Measurements from ENCODE around the gene ANXA11. TPM values are rescaled to one million over a fixed set of nuclear protein-coding genes. Genes with fewer than 3 reads are reported as not detected.
A peak's percentile ranks its signal among the peaks of the same experiment; 100 is the strongest.
"Not testable (repeated sequence)": the region's sequence is repeated elsewhere in the genome, so short reads cannot be mapped to it uniquely, and the experiment has no call there.

Gene ANXA11
- total RNA-seq, 2 experiments from 2014 or later: 280 to 326 TPM

DNA sequence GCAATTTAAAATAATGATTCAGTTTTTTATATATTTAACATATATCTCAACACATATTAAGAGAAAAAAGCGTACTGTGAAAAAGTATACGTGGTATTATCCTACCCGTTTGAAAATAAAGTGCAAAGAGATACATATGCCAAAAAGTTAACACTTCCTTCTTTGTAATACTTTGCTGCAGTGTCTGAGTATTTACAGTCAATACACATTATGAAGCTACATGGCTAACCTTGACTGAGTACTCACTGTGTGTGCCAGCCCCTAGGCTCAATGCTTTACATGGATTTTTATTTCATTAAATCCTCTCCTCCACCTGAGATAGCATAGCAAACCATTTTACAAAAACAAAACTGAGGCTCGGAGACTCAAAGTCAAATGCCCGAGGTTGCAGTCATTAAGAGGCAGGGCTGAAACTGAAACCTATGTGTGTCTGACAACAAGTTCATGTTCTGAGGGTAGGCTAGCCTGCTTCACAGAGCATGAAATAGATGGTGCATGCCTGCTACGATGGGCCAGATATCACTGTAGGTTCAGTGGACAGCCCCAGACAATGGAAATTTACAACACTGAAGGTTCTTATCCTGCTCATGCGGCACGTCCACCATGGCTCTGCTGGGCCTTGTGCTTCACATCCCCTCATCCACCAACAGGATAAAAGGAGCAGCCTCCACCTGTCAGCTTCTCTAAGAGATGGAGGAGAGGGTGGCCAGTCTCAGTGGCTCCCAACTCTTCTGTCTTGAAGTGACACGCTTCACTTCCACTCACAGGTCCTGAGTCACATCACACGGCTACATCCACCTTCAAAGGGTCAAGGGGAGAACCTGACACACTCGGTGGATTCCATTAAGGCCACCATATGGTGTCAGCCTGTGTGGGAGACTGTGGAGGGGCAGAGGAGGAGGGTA lies 29.2 kb upstream of the ANXA11 start:
- H3K9me3 Mint-ChIP-seq; H3K36me3 Mint-ChIP-seq (ENCODE audit: low read depth); DNase-seq; H3K4me1 Mint-ChIP-seq; H3K27me3 Mint-ChIP-seq; POLR2A ChIA-PET; CTCF ChIA-PET; H3K4me3 Mint-ChIP-seq: not testable (repeated sequence)
- H3K27ac Mint-ChIP-seq: peak overlapping the region; percentile 36

DNA sequence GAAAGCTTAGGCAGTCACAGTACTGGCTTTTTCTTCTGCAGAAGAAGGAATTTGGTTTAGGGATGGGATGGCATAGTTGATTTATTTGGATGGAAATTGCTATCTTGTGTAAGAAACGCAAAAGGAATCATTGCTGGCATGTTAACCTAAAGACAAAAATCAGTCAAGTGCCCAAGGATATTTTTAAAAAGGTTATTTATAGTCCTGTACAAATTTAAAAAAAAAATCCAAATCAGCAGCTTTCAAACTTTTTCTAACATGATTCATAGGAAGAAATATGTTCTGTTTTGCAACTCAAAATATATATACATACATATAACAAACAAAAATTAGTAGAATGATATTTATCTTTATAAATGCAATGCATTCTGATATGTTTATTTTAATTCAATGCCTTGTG lies 28.5 kb upstream of the ANXA11 start:
- H3K9me3 Mint-ChIP-seq: not testable (repeated sequence)

DNA sequence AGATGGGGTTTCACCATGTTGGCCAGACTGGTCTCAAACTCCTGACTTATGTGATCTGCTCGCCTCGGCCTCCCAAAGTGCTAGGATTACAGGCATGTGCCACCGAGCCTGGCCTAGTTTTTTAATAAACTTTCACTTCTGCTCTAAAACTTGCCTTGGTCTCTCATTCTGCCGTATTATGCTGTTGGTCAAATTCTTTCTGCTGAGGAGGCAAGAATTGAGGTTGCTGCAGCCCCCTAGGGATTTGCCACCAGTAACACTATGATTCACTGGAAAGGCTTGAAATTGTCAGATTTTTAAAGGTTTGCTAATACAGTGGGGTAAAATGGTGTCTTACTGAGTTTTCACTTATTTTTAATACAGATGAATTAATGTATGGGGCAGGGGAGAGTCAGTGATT lies 21.4 kb upstream of the ANXA11 start:
- H3K9me3 Mint-ChIP-seq; H3K4me3 Mint-ChIP-seq; POLR2A ChIA-PET; H3K27ac Mint-ChIP-seq; H3K36me3 Mint-ChIP-seq (ENCODE audit: low read depth); H3K4me1 Mint-ChIP-seq; DNase-seq: not testable (repeated sequence)
- CTCF ChIA-PET: interaction anchor here (0.6 kb wide), 1 partner anchor 108 kb away, joined by 3 read pairs; no protein-coding TSS in a partner anchor
- peaks cover 16% of the 10 kb centered on the region for H3K27me3 Mint-ChIP-seq

More for the DNA sequence above, 28.5 kb upstream of the ANXA11 start:
- POLR2A ChIA-PET; H3K27ac Mint-ChIP-seq; CTCF ChIA-PET; H3K36me3 Mint-ChIP-seq (ENCODE audit: low read depth); H3K27me3 Mint-ChIP-seq; H3K4me3 Mint-ChIP-seq; H3K4me1 Mint-ChIP-seq; DNase-seq: not testable (repeated sequence)

DNA sequence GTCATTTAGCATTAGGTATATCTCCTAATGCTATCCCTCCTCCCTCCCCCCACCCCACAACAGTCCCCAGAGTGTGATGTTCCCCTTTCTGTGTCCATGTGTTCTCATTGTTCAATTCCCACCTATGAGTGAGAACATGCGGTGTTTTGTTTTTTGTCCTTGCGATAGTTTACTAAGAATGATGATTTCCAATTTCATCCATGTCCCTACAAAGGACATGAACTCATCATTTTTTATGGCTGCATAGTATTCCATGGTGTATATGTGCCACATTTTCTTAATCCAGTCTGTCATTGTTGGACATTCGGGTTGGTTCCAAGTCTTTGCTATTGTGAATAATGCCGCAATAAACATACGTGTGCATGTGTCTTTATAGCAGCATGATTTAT lies 17.7 kb upstream of the ANXA11 start:
- H3K9me3 Mint-ChIP-seq; POLR2A ChIA-PET; H3K4me3 Mint-ChIP-seq; H3K36me3 Mint-ChIP-seq (ENCODE audit: low read depth); H3K27ac Mint-ChIP-seq; DNase-seq; H3K4me1 Mint-ChIP-seq: not testable (repeated sequence)
- CTCF ChIA-PET: interaction anchor here (0.7 to 3.4 kb wide), 7 partner anchors 23 to 188 kb away, joined by 3 to 47 read pairs (median 4); no protein-coding TSS in a partner anchor
- peaks cover 16% of the 10 kb centered on the region for H3K27me3 Mint-ChIP-seq

DNA sequence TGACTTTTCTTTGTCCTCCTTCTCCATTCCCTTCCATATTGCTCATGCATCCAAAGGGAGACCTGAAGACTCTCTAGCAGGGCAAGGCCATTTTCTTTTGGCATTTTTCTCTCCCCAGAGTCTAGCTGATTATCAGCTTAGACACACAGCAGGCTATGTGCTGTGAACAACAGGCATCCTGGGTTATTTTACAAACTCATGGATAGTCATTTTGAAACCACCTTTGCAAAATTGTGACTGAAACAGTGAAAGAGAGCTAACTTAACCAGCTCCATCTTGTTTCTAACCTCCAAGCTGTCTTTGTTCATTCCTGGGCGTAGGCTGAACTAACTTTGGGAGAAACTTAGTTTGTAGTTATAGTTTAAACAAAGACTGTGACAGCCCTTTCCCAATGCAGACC lies 13.5 kb upstream of the ANXA11 start:
- H3K36me3 Mint-ChIP-seq (ENCODE audit: low read depth); H3K9me3 Mint-ChIP-seq; H3K4me3 Mint-ChIP-seq; H3K4me1 Mint-ChIP-seq; DNase-seq; POLR2A ChIA-PET; H3K27ac Mint-ChIP-seq; H3K27me3 Mint-ChIP-seq: not testable (repeated sequence)
- CTCF ChIA-PET: interaction anchor here (3.0 kb wide), 1 partner anchor 75 kb away, joined by 19 read pairs; no protein-coding TSS in a partner anchor

DNA sequence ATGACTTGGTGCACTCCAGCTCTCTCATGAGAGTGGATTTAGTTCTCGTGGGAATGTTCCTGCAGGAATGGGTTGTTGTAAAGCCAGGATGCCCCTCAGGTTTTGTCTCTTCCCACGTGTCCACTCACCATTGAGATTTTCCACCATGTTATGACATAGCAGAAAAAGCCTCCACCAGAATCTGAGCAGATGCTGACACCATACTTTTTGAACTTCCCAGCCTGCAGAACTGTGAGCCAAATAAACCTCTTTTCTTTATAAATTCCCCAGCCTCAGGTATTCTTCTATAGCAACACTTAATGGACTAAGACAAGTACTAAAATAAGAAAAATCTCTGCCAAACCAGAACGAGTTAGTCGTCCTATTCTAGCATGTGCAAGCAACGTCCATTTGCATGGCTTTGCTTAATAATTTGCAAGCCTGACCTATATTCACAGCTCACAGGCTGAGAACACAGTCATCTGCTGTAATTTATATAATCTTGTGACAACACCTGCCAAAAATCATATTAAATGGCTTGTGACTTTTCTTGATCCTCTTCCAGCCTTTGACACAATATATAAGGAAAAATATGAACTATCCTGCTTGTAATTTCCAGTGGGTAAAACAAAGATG lies 9.1 kb upstream of the ANXA11 start:
- H3K36me3 Mint-ChIP-seq (ENCODE audit: low read depth); H3K4me3 Mint-ChIP-seq; DNase-seq; H3K27me3 Mint-ChIP-seq; H3K27ac Mint-ChIP-seq; H3K9me3 Mint-ChIP-seq; POLR2A ChIA-PET; CTCF ChIA-PET: not testable (repeated sequence)
- peaks cover 20% of the 10 kb centered on the region for H3K4me1 Mint-ChIP-seq

DNA sequence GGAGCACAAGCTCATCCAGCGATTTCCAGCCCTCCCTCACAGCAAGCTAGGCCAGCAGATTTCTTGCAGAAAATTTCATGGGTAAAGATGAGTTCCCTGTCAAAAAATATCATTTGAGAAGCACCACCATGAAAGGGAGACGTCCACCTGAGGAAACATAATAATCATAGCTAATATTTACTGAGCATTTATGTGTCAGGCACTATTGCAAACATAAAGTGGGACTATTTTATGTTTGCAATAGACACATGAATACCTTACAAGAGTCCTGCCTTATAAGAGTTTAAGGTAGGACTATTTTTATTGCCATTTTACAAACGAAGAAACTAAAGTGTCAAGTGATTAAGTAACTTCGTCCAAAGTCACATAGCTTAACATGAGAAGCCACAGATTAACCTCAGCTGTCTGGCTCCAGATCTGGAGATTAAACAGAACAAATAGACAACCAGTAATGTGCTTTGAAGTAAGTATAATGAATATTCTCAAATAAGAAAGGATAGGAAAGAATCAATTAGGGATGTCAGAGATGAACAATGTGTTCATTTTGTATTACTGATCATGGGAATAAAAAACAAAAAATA lies 7.3 kb upstream of the ANXA11 start:
- DNase-seq; H3K9me3 Mint-ChIP-seq; H3K27me3 Mint-ChIP-seq; H3K36me3 Mint-ChIP-seq (ENCODE audit: low read depth); H3K27ac Mint-ChIP-seq; POLR2A ChIA-PET; H3K4me3 Mint-ChIP-seq: not testable (repeated sequence)
- peaks cover 18% of the 10 kb centered on the region for H3K4me1 Mint-ChIP-seq
- CTCF ChIA-PET: interaction anchor here (1.2 kb wide), 1 partner anchor 56 kb away, joined by 3 read pairs; no protein-coding TSS in a partner anchor

DNA sequence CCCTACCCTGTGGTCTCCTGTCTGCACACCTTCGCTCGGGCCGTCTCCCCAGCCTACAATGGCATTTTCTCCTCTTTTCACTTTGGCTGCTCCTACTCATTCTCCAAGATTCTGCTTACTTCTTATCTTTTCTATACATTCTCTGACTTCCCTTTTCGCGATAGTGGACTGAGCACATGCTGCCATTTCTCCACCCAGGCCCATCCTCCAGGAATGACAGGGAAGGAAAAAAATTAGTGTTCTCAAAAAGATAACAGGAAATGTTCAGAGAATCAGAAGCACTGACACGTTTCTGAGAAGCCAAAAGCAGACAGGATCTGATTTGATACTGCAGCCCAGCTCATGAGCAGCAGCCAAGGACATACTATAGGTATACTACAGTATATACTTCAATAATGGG lies 6.4 kb upstream of the ANXA11 start:
- ChIA-PET POLR2A (no interaction called here), CTCF (interaction anchor here (1.2 kb wide), 1 partner anchor 55 kb away, joined by 3 read pairs; no protein-coding TSS in a partner anchor)

DNA sequence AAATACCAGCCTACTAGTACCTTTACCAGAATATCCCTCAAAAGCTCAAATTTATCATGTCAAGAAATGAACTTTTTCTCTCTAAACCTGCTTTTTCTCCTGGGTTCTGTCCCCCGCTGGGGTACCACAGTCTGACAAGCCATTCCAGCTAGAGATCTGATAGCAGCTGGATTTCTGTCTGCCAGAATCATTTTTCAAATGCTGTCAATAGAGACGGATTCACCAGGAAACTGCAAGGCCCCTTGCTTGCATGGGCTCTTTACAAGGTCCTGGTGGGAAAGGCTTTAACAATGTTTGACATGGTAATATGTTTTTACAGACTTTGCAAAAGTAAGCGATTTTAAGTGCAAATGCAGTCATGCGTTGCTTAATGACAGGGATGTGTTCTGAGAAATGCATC lies 4.9 kb upstream of the ANXA11 start:
- POLR2A ChIA-PET: no interaction called here
- DNase-seq: no peak
- Mint-ChIP-seq H3K36me3 (ENCODE audit: low read depth) (no peaks in the 10 kb centered on the region), H3K27ac (no peak overlapping the region), H3K4me3 (no peak overlapping the region), H3K9me3 (peaks cover 3% of the 10 kb centered on the region), H3K4me1 (peaks cover 31% of the 10 kb centered on the region), H3K27me3 (no peaks in the 10 kb centered on the region)
- CTCF ChIA-PET: interaction anchor here (1.5 kb wide), 1 partner anchor 67 kb away, joined by 4 read pairs; no protein-coding TSS in a partner anchor

More for the DNA sequence above, 6.4 kb upstream of the ANXA11 start:
- no peaks in the 10 kb centered on the region for H3K27me3 Mint-ChIP-seq
- H3K4me3 Mint-ChIP-seq: no peak overlapping the region
- no peak for DNase-seq
- no peak overlapping the region for H3K27ac Mint-ChIP-seq
- peaks cover 18% of the 10 kb centered on the region for H3K4me1 Mint-ChIP-seq
- peaks cover 3% of the 10 kb centered on the region for H3K9me3 Mint-ChIP-seq
- H3K36me3 Mint-ChIP-seq (ENCODE audit: low read depth): no peaks in the 10 kb centered on the region

DNA sequence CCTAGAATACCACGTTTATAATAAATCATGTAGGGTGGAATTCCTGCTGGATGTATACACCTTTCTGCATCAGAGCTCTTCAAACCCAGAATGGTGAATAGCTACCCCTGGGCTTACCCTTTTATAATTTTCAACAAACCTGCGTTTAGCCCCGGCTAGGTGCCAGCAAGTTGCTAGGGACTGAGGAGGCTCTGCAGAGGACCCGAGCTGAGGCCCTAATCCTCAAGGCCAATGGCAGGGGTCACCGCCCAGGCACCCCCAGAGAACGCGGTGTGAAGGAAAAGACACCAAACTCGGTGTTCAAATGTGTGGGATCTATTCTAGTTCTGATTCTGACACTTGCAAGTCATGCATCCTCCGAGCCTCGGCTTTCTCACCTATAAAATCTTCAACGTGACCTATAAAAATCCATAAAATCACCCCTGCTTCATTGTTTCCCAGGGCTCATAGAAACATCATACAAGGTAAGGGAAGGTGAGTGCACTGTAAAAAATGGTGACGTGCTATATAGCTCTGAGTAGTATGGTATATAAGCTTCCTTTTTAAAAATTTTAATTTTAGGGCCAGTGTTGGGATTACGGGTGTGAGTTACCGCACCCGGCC lies 2.5 kb upstream of the ANXA11 start:
- H3K27ac Mint-ChIP-seq: no peak overlapping the region
- CTCF ChIA-PET: interaction anchor here (1.0 to 1.3 kb wide), 2 partner anchors 14 to 149 kb away, joined by 4 to 5 read pairs; no protein-coding TSS in a partner anchor
- no peaks in the 10 kb centered on the region for H3K27me3 Mint-ChIP-seq
- POLR2A ChIA-PET: interaction anchor here (0.5 kb wide), 1 partner anchor 20 kb away, joined by 3 read pairs; no protein-coding TSS in a partner anchor
- H3K4me3 Mint-ChIP-seq: no peak overlapping the region
- H3K9me3 Mint-ChIP-seq: no peaks in the 10 kb centered on the region
- peaks cover 12% of the 10 kb centered on the region for H3K36me3 Mint-ChIP-seq (ENCODE audit: low read depth)
- peaks cover 37% of the 10 kb centered on the region for H3K4me1 Mint-ChIP-seq
- DNase-seq: no peak

DNA sequence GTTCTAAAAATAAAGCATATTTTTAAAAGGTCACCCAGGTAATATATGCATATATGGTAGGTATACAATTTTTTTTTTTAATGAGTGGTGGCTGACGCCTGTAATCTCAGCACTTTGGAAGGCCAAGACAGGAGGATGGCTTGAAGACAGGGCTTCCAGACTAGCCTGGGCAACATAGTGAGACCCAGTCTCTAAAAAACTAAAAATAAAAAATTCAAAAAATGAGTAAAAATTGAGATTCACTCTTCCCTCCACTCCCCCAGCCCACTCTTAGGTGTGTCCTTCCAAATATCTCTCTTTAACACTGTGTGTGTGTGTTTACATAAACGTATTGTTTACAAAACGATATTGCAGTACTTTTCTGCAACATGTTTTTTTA lies 929 bp upstream of the ANXA11 start:
- CTCF ChIA-PET: no interaction called here
- peak overlapping the region; percentile 98 for H3K4me3 Mint-ChIP-seq
- POLR2A ChIA-PET: no interaction called here

DNA sequence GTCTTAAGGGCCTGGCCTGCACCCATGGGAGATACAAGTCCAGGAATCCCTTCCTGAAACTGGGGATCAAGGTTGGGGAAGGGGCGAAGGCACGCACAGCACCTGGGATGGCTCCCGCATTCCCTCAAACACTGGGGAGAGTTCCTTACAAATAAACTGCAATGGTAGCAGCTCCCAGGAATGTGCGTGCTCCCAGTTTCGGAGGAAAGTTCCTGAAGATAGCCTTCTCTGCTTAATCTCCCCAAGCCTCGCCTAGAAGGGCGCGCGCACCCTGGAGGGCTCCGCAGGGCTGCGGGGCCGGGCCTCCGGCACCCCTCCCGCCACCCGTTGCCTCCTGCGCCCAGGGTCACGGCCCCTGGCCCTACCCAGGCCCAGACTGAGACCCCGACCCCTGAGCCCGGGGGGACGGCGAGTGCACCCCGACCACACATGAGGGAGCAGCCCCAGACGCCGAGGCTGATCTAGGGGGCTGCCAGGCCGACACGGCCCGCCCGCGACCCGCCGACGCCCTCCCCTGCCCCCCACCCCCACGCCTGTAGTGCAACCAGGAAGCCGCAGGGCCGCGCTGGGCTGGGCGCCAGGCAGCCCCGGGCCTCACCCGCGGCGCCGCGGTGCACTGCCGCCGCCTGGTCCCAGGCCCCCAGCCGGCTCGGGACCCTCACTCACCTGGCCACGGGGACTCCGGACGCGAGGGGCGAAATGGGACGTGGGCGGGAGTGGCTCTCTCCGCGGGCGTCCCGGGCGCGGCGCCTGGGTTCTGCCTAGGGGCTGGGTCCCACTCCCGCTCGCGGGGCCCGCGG lies 460 bp downstream of the ANXA11 start:
- no peak for DNase-seq
- H3K27me3 Mint-ChIP-seq: no peaks in the 10 kb centered on the region
- H3K27ac Mint-ChIP-seq: peak overlapping the region; percentile 88
- ChIA-PET POLR2A (interaction anchor here (1.9 kb wide), 1 partner anchor 17 kb away, joined by 6 read pairs; no protein-coding TSS in a partner anchor), CTCF (interaction anchor here (1.0 to 3.3 kb wide), 5 partner anchors 8 to 61 kb away, joined by 3 to 12 read pairs (median 5); no protein-coding TSS in a partner anchor)
- no peaks in the 10 kb centered on the region for H3K9me3 Mint-ChIP-seq
- peaks cover 53% of the 10 kb centered on the region for H3K4me1 Mint-ChIP-seq
- H3K4me3 Mint-ChIP-seq: peak overlapping the region; percentile 98
- peaks cover 28% of the 10 kb centered on the region for H3K36me3 Mint-ChIP-seq (ENCODE audit: low read depth)

More for the DNA sequence above, 929 bp upstream of the ANXA11 start:
- no peaks in the 10 kb centered on the region for H3K27me3 Mint-ChIP-seq
- peaks cover 22% of the 10 kb centered on the region for H3K36me3 Mint-ChIP-seq (ENCODE audit: low read depth)
- H3K9me3 Mint-ChIP-seq: no peaks in the 10 kb centered on the region
- no peak for DNase-seq
- H3K4me1 Mint-ChIP-seq: peaks cover 43% of the 10 kb centered on the region
- peak overlapping the region; percentile 94 for H3K27ac Mint-ChIP-seq
